ENCODE data around the gene SYT17.

- TF ChIP-seq EZH2 (IDR thresholded peaks at IDR 0.05; ENCODE audit: borderline replicate concordance), result no peak
- TF ChIP-seq, protein P1, sequence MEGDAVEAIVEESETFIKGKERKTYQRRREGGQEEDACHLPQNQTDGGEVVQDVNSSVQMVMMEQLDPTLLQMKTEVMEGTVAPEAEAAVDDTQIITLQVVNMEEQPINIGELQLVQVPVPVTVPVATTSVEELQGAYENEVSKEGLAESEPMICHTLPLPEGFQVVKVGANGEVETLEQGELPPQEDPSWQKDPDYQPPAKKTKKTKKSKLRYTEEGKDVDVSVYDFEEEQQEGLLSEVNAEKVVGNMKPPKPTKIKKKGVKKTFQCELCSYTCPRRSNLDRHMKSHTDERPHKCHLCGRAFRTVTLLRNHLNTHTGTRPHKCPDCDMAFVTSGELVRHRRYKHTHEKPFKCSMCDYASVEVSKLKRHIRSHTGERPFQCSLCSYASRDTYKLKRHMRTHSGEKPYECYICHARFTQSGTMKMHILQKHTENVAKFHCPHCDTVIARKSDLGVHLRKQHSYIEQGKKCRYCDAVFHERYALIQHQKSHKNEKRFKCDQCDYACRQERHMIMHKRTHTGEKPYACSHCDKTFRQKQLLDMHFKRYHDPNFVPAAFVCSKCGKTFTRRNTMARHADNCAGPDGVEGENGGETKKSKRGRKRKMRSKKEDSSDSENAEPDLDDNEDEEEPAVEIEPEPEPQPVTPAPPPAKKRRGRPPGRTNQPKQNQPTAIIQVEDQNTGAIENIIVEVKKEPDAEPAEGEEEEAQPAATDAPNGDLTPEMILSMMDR (IDR thresholded peaks at IDR 0.05; ENCODE audit: poor library complexity), result no peak
These were observed 73.5 kb downstream of the SYT17 start for GRCh38 chr16:19241512-19241911.

Data from hepatocyte (in vitro differentiated cells).